ENCODE data around the gene GATAD1.
"Not testable (repeated sequence)": the region's sequence is repeated elsewhere in the genome, so short reads cannot be mapped to it uniquely, and the experiment has no call there.

The GATAD1 gene

DNA sequence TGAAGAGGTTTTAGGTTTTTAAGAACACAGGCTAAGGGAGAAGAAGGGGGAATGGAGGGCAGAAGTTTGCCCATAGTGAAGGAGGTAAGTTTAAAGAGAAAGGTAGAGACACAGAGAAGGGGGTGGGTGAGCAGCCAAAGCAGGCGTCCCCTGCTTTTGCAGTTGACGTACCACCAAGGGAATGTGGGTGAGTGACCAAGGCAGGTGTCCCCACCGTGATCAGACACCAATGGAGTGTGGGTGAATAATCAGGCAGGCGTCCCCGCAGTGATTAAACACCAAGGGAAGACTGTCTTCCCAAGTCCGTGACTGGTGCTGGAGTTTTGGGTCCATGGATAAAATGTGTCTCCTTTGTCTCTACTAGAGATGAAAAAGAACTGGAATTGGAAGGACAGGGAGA lies 36.9 kb downstream of the GATAD1 start:
- not testable (repeated sequence) for DNase-seq

DNA sequence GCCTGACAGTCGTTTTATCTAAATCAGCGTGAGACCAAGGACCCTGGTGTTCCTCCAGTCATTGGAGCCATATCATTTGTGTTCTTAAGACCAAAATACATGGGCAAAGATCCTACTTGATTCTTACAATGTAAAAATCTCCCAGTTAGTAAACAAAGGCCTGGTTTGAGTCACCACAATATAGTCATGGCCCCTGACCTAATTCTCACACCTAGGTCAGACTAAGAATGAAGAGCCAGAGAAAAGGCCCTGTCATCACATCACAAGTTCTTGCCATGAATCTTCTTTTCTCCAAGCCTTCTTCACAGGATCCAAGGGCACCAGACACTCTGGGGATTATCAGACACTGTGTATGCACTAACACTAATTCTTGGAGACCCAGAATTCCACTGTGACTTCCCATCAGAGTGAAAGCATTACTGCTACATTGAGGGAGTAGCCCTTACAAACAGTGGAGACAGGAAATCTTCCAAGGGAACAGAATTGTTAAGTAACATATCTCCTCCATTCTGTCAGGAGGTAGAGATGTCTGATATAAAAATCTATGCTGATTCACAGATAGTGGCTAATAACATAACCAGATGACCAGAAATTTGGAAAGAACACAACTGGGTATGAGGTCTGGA lies 38.1 kb downstream of the GATAD1 start:
- no peak for DNase-seq

GRCh38 chr7:92485974-92486373 lies 38.7 kb downstream of the GATAD1 start:
- DNase-seq, result no peak

GRCh38 chr7:92487804-92488203 lies 40.5 kb downstream of the GATAD1 start:
- no peak for DNase-seq

DNA sequence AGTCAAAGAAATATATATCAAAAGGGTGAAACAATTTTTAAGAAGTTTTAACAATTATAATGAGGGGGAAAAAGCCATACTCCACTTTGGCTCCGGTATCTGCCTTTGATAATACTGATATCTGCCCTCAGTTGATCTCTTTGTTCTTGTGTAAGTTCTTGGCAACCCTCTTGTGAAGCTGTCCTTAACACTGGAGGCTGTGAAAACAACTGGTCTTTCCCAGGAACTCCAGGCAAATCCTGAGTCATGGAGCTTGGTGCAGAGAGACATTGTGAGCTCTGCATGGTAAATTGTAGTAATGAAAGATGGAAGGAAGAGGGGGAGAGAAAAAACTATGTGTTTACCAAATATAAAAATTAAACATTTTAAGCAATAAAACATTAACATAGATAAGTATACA lies 42.4 kb downstream of the GATAD1 start:
- no peak for DNase-seq

GRCh38 chr7:92496876-92497275 lies 49.6 kb downstream of the GATAD1 start:
- no peak for DNase-seq

DNA sequence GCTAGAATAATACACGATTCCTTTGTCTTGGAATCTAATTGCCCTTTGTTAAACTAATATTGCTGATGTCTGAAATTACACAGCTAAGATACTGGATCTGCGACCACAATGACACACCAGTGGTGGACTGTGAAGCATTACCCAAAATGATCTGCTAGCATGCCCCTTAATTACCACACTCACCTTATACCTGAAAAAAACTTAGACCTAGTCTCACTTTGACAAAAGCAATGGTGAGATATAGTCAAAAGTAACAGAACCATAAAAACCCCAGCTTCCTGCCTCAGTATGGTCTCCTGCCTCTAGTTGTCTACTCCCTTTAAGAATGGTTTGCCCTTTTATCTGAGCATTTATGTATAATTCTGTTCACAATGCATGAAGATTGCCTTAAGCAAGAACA lies 51.3 kb downstream of the GATAD1 start:
- DNase-seq, result no peak

DNA sequence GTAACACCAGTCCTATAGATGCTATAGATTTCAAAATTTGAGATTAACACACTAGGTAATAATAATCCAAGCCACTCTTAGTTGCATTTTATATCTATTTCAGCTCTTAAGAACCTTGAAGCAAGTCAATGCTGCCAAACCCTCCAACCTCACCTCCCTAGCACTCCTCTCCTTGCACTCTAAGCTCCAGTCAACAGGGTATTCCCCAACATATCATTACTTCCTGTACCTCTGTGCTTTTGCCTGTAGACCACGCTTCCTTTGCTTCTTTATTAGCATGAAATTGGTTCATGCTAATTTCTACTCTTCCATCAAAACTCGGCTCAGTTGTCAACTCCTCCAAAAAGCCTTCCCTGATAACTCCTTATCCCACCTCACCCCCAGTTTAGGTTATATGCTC lies 56.5 kb downstream of the GATAD1 start:
- DNase-seq, result no peak

GRCh38 chr7:92504563-92504962 lies 57.3 kb downstream of the GATAD1 start:
- no peak for DNase-seq

DNA sequence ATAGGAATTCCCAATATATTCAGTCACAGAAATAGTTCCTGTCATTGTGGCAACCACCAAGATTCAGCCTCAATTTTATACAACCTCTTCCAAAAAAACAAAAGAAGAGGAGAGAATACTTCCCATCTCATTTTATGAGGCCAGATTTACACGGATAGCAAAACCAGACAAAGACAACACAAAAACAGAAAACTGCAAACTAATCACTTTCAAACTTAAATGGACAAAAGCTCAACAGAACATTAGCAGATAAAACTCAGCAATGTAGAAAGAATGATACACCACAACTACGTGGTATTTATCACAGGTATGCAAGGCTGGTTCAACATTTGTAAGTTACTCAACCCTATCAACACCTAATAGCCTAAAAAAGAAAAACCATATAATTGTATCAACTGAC lies 59.1 kb downstream of the GATAD1 start:
- DNase-seq, result no peak

DNA sequence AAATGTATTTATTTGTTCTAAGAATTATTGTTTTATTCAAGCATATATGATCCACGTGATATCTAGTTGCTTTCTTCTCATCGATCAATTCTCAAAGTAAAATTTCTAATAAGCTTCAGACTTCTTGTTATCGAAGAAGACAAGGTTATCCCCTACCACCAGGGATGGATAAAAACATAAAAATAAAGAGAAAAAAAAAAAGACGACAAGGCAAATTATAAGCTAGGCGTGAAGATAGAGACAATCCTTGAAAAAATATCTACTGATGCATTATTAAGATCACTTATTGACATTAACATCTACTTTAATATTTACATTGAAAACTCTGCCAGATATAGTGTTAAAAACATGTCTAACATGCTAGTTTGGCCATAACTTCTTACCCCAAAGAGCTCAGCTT lies 61.7 kb downstream of the GATAD1 start:
- DNase-seq, result no peak
